HCT116 (cell line): ENCODE measurements around the gene BOLA2.
"Not testable (repeated sequence)": the region's sequence is repeated elsewhere in the genome, so short reads cannot be mapped to it uniquely, and the experiment has no call there.

Experiments
- CEBPB ChIP-seq: IDR thresholded peaks from 2 replicates; pipeline ENCODE4 v1.6.1; 2012; ENCODE audit warnings: low read depth
- CTCF ChIP-seq, 3 experiments: fragments of 200-600 bp in 1 of 3; sonication (generic) in 1 of 3; IDR thresholded peaks in 2 of 3; conservative IDR thresholded peaks in 1 of 3; 2 replicates each; pipeline ENCODE4 v1.5.1; 2012 to 2017; ENCODE audit warnings: low read depth in 2 of 3, low read length in 2 of 3, antibody characterized with exemption in 1 of 3, borderline replicate concordance in 1 of 3, control low read depth in 1 of 3, mild to moderate bottlenecking in 1 of 3, mixed read lengths in 1 of 3, mixed run types in 1 of 3, moderate library complexity in 1 of 3; ENCODE audit not compliant: insufficient read depth in 1 of 3
- EZH2 ChIP-seq: fragments of 200-600 bp; sonication (generic); IDR thresholded peaks from 2 replicates; pipeline ENCODE4 v1.6.1; 2017; ENCODE audit warnings: antibody characterized with exemption, mixed run types
- EZH2phosphoT487 ChIP-seq: fragments of 200-600 bp; IDR thresholded peaks from 2 replicates; pipeline ENCODE4 v1.6.1; 2018; ENCODE audit warnings: antibody characterized with exemption, borderline replicate concordance
- JUND ChIP-seq: IDR thresholded peaks from 2 replicates; pipeline ENCODE4 v1.6.1; 2012
- POLR2A ChIP-seq: IDR thresholded peaks from 2 replicates; pipeline ENCODE4 v1.7.0; 2011; ENCODE audit warnings: borderline replicate concordance; ENCODE audit not compliant: insufficient read depth, insufficient read length; ENCODE audit errors: extremely low read depth
- POLR2AphosphoS5 ChIP-seq: IDR thresholded peaks from 2 replicates; pipeline ENCODE4 v1.6.1; 2011; ENCODE audit warnings: mild to moderate bottlenecking, low read depth, low read length, moderate library complexity
- RAD21 ChIP-seq: IDR thresholded peaks from 2 replicates; pipeline ENCODE4 v1.6.1; 2012; ENCODE audit warnings: low read depth, mild to moderate bottlenecking
- SP1 ChIP-seq: IDR thresholded peaks from 2 replicates; pipeline ENCODE4 v1.6.1; 2012; ENCODE audit warnings: low read depth
- TCF7L2 ChIP-seq: IDR thresholded peaks from 2 replicates; pipeline ENCODE4 v1.7.0; 2011; ENCODE audit warnings: borderline replicate concordance, inconsistent platforms; ENCODE audit not compliant: insufficient read depth, insufficient read length; ENCODE audit errors: extremely low read depth
- YY1 ChIP-seq: IDR thresholded peaks from 2 replicates; pipeline ENCODE4 v1.6.1; 2011; ENCODE audit warnings: low read length, low read depth, moderate library complexity, mild to moderate bottlenecking; ENCODE audit not compliant: insufficient replicate concordance; ENCODE audit errors: extremely low read depth

- not testable (repeated sequence) for TF ChIP-seq CTCF (IDR thresholded peaks at IDR 0.05 in 2 of 3, conservative IDR thresholded peaks at IDR 0.05 in 1 of 3; ENCODE audit: borderline replicate concordance in 1 of 3, insufficient read depth in 1 of 3, low read depth in 2 of 3, low read length in 2 of 3); POLR2AphosphoS5; EZH2phosphoT487; JUND; EZH2; SP1; POLR2A; YY1; CEBPB; RAD21; TCF7L2
These were observed 677 bp upstream of the BOLA2 start for GRCh38 chr16:29454828-29455227.
